HL-60 (cell line): ENCODE measurements around the gene STXBP2.

ENCODE experiments used
- DNase-seq, 2 experiments: peaks; one replicate each; pipeline ENCODE4 v3.0.0-alpha.2; 2010 to 2020; ENCODE audit warnings: low read depth in 1 of 2, low spot score in 1 of 2
- H3K27ac ChIP-seq: fragments of 250-450 bp; sonication (Bioruptor Pico); replicated peaks from 2 replicates; pipeline ENCODE4 v1.5.1; 2020; ENCODE audit warnings: mild to moderate bottlenecking, moderate library complexity
- H3K27me3 ChIP-seq: fragments of 250-450 bp; sonication (Bioruptor Pico); 2 replicates; pipeline ENCODE4 v1.5.1; 2021; ENCODE audit warnings: mild to moderate bottlenecking, moderate library complexity; ENCODE audit not compliant: insufficient read depth, poor library complexity, severe bottlenecking
- H3K4me3 ChIP-seq: replicated peaks from 2 replicates; pipeline ENCODE4 v1.5.1; 2011; ENCODE audit warnings: mild to moderate bottlenecking, control low read depth, low read length; ENCODE audit not compliant: insufficient read depth
- CTCF ChIP-seq: IDR thresholded peaks from one replicate; pipeline ENCODE4 v1.5.1; 2011; ENCODE audit warnings: low read length, control low read depth, inconsistent platforms; ENCODE audit not compliant: insufficient read depth
- GABPA ChIP-seq: IDR thresholded peaks from 2 replicates; pipeline ENCODE4 v1.6.1; 2012; ENCODE audit warnings: low read depth
- POLR2AphosphoS5 ChIP-seq: IDR thresholded peaks from 2 replicates; pipeline ENCODE4 v1.6.1; 2012; ENCODE audit warnings: low read depth
- REST ChIP-seq: IDR thresholded peaks from 2 replicates; pipeline ENCODE4 v1.6.1; 2012; ENCODE audit warnings: low read depth; ENCODE audit not compliant: insufficient replicate concordance
- SPI1 ChIP-seq: IDR thresholded peaks from 2 replicates; pipeline ENCODE4 v1.6.1; 2012; ENCODE audit warnings: low read depth, mild to moderate bottlenecking, borderline replicate concordance

The STXBP2 gene

DNA sequence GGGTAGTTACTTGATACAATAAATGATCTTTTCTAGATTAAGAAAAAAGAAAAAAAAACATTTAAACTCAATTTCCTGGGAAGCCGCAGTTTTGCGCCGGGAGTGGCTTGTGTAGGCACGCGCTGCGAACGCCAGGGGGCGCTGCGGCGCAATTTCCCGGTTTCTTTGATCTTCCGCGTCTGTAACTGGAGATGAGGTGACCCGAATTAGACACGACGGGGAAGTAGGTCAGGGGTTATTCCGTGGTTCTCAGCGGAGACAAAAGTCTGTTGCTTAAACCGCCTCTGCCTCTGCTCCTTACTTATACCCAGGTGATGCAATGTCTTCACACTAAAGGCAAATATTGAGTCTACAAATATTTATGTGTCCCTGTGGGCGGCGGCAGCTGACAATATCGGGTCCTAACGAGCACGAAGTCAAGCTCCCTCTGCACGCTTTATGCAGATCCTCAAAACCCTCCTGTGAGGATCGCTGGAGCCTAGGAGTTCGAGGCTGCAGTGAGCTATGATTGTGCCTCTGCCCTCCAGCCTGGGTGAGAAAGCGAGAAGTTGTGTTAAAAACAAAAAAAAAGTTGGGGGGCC lies 15.2 kb downstream of the STXBP2 start:
- no peaks in the 10 kb centered on the region for H3K27me3 ChIP-seq
- DNase-seq: peak; percentile 97 to 98
- TF ChIP-seq CTCF (peak; percentile 88), POLR2AphosphoS5 (peak; percentile 68), SPI1 (no peak)
- H3K4me3 ChIP-seq: no peak overlapping the region
- peak overlapping the region; percentile 75 for H3K27ac ChIP-seq

- TF ChIP-seq SPI1 (no peak), CTCF (no peak), POLR2AphosphoS5 (no peak), GABPA (no peak), REST (no peak)
- no peak for DNase-seq
- Histone ChIP-seq H3K27me3 (no peaks in the 10 kb centered on the region), H3K4me3 (no peak overlapping the region), H3K27ac (peak overlapping the region; percentile 15; the same call in 1 of the 2 replicates)
Observed at GRCh38 chr19:7654401-7654800, 17.5 kb downstream of the STXBP2 start.

GRCh38 chr19:7655581-7655980 lies 18.7 kb downstream of the STXBP2 start:
- peak; percentile 91 to 92 for DNase-seq
- no peak overlapping the region for H3K4me3 ChIP-seq
- TF ChIP-seq GABPA (no peak), SPI1 (peak; percentile 32; the same call in 1 of the 2 replicates), REST (no peak), POLR2AphosphoS5 (peak; percentile 43; the same call in 1 of the 2 replicates), CTCF (no peak)
- H3K27ac ChIP-seq: peak overlapping the region; percentile 90
- no peaks in the 10 kb centered on the region for H3K27me3 ChIP-seq
